ENCODE measurements around the gene GOLGA2. TPM values are rescaled to one million over a fixed set of nuclear protein-coding genes. Genes with fewer than 3 reads are reported as not detected.

GOLGA2 gene
- total and polyA plus RNA-seq, 2 of the 4 experiments (the other 2 are of a cell fraction) = 118 to 146 TPM

- H3K9me1 ChIP-seq (ENCODE audit: insufficient read depth, low read length) = peaks cover 4% of the 10 kb centered on the region; the same call in 1 of the 2 replicates
- no peak overlapping the region for H2AK9ac ChIP-seq (replicated peaks; ENCODE audit: low read depth, low read length, poor library complexity)
- H3K14ac ChIP-seq (replicated peaks; ENCODE audit: low read depth, low read length) = no peak overlapping the region
- dilution Hi-C loops (cut with HindIII; ENCODE audit: low sequenced_read_pairs, unreplicated experiment) = no loop called here
- H3K4me2 ChIP-seq (ENCODE audit: low read depth, low read length) = no peak overlapping the region
- H4K91ac ChIP-seq (ENCODE audit: insufficient read depth, low read depth, low read length) = no peak overlapping the region
- no peaks in the 10 kb centered on the region for H3K27me3 ChIP-seq (ENCODE audit: control insufficient read depth, insufficient read depth, low read length)
- no peak overlapping the region for H2AK5ac ChIP-seq (ENCODE audit: low read depth, low read length)
- no peak overlapping the region for H2BK15ac ChIP-seq (ENCODE audit: low read depth, low read length)
- H4K5ac ChIP-seq (ENCODE audit: low read depth, low read length) = no peak overlapping the region
- H3K9me3 ChIP-seq (ENCODE audit: control insufficient read depth, insufficient read depth, low read length) = no peaks in the 10 kb centered on the region
- CTCF ChIA-PET = interaction anchor here (0.6 kb wide), 1 partner anchor 61 kb away, joined by 4 read pairs; no protein-coding TSS in a partner anchor
- H3K27ac ChIP-seq (ENCODE audit: insufficient read depth, low read length) = no peak overlapping the region
- in situ Hi-C loops (cut with MboI; ENCODE audit: low sequenced_read_pairs) = no loop called here
- no peak overlapping the region for H3K56ac ChIP-seq (ENCODE audit: extremely low read depth, insufficient read depth, low read length)
- H4K20me1 ChIP-seq (ENCODE audit: insufficient read depth, low read length) = peaks cover 4% of the 10 kb centered on the region; the same call in 1 of the 2 replicates
- no peak overlapping the region for H2BK20ac ChIP-seq (ENCODE audit: low read depth, low read length)
- H4K8ac ChIP-seq (ENCODE audit: low read depth in 2 of 2, low read length in 2 of 2) = no peak overlapping the region
- H3K79me1 ChIP-seq (ENCODE audit: low read depth in 1 of 2, low read length in 2 of 2) = peaks cover 17 to 33% of the 10 kb centered on the region in 2 experiments; a peak in 3 of 4 replicates
- intact Hi-C loops (cut with micrococcal nuclease) = no loop called here
- H3K18ac ChIP-seq (ENCODE audit: low read depth, low read length) = no peak overlapping the region
- no peaks in the 10 kb centered on the region for H3K4me1 ChIP-seq (ENCODE audit: control insufficient read depth, insufficient read depth, low read length)
- BruUV-seq (replicated peaks) = no TSS peak
- H3K4me3 ChIP-seq (ENCODE audit: insufficient read depth, low read depth, low read length) = no peak overlapping the region
- no peak overlapping the region for H3K9ac ChIP-seq (ENCODE audit: low read depth, low read length)
- 100% methylated on average over 1 of the region's 4 CpGs; no CpG with 5 or more reads in 1 of the 2 experiments for WGBS, 2 experiments (ENCODE audit: extremely low coverage in 2 of 2, insufficient read length in 1 of 2)
- H2AFZ ChIP-seq (replicated peaks; ENCODE audit: low read length, poor library complexity) = no peak overlapping the region
- peaks cover 84% of the 10 kb centered on the region for H3K36me3 ChIP-seq (ENCODE audit: control insufficient read depth, insufficient read depth, low read length)
- POLR2A ChIA-PET (ENCODE audit: unreplicated experiment) = no interaction called here
- H2BK120ac ChIP-seq (ENCODE audit: low read depth, low read length) = no peak overlapping the region
- no peak overlapping the region for H3K23ac ChIP-seq (ENCODE audit: low read depth, low read length)
- DNase-seq (no peak), ATAC-seq (ENCODE audit: low read depth) (no peak)
- TF ChIP-seq CEBPB (IDR thresholded peaks at IDR 0.05; ENCODE audit: low read depth, low read length) (no peak), RCOR1 (IDR thresholded peaks at IDR 0.05; ENCODE audit: insufficient replicate concordance, low read length) (no peak), ELK1 (IDR thresholded peaks at IDR 0.05; ENCODE audit: borderline replicate concordance, low read depth, low read length) (no peak), SMC3 (IDR thresholded peaks at IDR 0.05; ENCODE audit: low read depth, low read length) (no peak), CTCF (conservative IDR thresholded peaks at IDR 0.05; ENCODE audit: low read depth, low read length) (no peak), MXI1 (IDR thresholded peaks at IDR 0.05; ENCODE audit: borderline replicate concordance, low read depth, low read length) (no peak), MAZ (IDR thresholded peaks at IDR 0.05; ENCODE audit: borderline replicate concordance, low read depth, low read length) (no peak)
- H2BK5ac ChIP-seq (ENCODE audit: low read depth, low read length, poor library complexity, severe bottlenecking) = no peak overlapping the region
- no peak overlapping the region for H3K4ac ChIP-seq (ENCODE audit: low read depth, low read length)
Observed at GRCh38 chr9:128262687-128263086, 13.1 kb downstream of the GOLGA2 start.
